HUES48 (cell line): ENCODE results near the gene OR3A2.
"Not testable (repeated sequence)": the region's sequence is repeated elsewhere in the genome, so short reads cannot be mapped to it uniquely, and the experiment has no call there.

ENCODE experiments used
- H3K27ac ChIP-seq: one replicate; pipeline ENCODE4 v1.7.0; 2013; ENCODE audit warnings: low read depth, low read length, inconsistent platforms
- H3K27me3 ChIP-seq: 2 replicates; pipeline ENCODE4 v1.6.1; 2013; ENCODE audit warnings: mild to moderate bottlenecking, low read length; ENCODE audit not compliant: control insufficient read depth, insufficient read depth
- H3K36me3 ChIP-seq: 2 replicates; pipeline ENCODE4 v1.6.1; 2013; ENCODE audit warnings: low read length; ENCODE audit not compliant: control insufficient read depth, insufficient read depth
- H3K4me1 ChIP-seq: 2 replicates; pipeline ENCODE4 v1.6.1; 2013; ENCODE audit warnings: mild to moderate bottlenecking, low read length; ENCODE audit not compliant: control insufficient read depth, insufficient read depth
- H3K4me3 ChIP-seq: 2 replicates; pipeline ENCODE4 v1.5.1; 2013; ENCODE audit warnings: mild to moderate bottlenecking, low read depth, low read length
- H3K9ac ChIP-seq: 2 replicates; pipeline ENCODE4 v1.6.1; 2013; ENCODE audit warnings: mild to moderate bottlenecking, low read depth, low read length, moderate library complexity
- H3K9me3 ChIP-seq: 2 replicates; pipeline ENCODE4 v1.6.1; 2013; ENCODE audit warnings: low read length; ENCODE audit not compliant: control insufficient read depth, insufficient read depth

The OR3A2 gene

DNA sequence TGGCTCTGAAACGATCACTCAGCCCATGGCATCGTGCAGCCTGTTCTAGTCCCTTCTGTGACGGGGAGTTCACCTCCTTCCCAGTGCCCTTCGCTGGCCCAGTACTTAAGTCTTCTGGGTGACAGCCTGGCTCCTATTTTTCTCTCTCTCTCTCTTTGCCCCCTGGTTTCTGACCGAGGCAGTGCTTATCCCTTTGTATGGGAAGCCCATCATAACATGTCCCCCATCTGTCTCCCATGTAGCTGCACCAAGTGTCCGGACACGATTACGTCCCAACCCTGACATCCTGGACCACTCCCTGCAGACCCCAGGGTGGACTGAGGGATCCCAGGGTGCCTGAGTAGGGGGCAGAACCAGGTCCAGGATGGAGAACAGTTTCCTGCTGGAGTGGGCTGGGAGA lies 153.8 kb downstream of the OR3A2 start:
- not testable (repeated sequence) for H3K9ac ChIP-seq, H3K4me1 ChIP-seq, H3K36me3 ChIP-seq, H3K4me3 ChIP-seq, H3K27ac ChIP-seq, H3K9me3 ChIP-seq, H3K27me3 ChIP-seq
